Adrenal gland (tissue), 5 donors: Measurements from ENCODE around the gene RIN2.

Experiments used
- CTCF ChIP-seq, 6 experiments: fragments of 450-650 bp in 4 of 6; fragments of 200-600 bp in 2 of 6; sonication (generic) in 1 of 6; IDR thresholded peaks; 1 replicate in 5 of 6; 2 replicates in 1 of 6; pipeline versions ENCODE4 v1.5.1 to v1.8.0; 2016 to 2021; ENCODE audit warnings: antibody characterized with exemption in 6 of 6, mild to moderate bottlenecking in 2 of 6, moderate library complexity in 1 of 6
- POLR2A ChIP-seq, 2 donors: fragments of 450-650 bp; IDR thresholded peaks; one replicate each; pipeline ENCODE4 v1.6.1; 2017; ENCODE audit warnings: antibody characterized with exemption in 2 of 2, mild to moderate bottlenecking in 2 of 2, moderate library complexity in 1 of 2
- donor health status: DM: no; HTN: no; CAD: no.

- TF ChIP-seq CTCF (IDR thresholded peaks at IDR 0.05) (no peak), POLR2A (IDR thresholded peaks at IDR 0.05) (no peak)
Observed at GRCh38 chr20:19745584-19745983, 12.5 kb upstream of the RIN2 start.
